ENCODE data around the gene CLIC6.
A peak's percentile ranks its signal among the peaks of the same experiment; 100 is the strongest.

Gene CLIC6

DNA sequence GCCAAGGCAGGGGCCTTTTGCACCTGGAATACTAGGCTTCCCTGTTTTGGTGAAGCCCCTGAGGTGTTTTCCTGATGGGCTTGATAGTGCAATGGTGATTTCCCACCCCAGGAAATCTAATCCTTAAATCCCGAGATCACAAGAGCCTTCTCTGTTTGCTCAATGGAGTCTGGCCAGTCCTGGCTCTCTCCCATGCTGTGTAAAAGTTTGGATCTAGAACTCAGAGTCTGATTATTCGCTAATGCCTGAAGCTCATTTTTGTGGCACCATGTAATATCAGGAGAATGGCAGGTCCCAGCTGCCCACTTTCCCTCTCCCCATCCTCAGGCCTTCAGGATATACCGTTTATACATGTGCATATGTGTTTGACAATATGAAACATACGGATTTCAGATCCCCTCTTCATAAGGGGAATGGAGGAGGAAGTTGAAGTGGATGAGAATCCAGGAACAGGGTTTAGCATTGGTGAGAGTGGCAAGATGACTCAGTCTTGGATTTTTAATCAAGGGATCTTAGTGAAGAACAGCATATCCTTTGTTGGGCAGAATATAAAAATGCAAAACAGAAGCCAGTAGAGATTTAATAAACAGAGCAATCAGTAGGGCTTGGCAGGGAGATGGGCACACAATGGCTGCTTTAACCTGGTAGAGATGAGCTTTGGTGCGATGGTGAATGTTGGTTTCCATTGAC lies 62.1 kb downstream of the CLIC6 start:
- DNase-seq: no peak

DNA sequence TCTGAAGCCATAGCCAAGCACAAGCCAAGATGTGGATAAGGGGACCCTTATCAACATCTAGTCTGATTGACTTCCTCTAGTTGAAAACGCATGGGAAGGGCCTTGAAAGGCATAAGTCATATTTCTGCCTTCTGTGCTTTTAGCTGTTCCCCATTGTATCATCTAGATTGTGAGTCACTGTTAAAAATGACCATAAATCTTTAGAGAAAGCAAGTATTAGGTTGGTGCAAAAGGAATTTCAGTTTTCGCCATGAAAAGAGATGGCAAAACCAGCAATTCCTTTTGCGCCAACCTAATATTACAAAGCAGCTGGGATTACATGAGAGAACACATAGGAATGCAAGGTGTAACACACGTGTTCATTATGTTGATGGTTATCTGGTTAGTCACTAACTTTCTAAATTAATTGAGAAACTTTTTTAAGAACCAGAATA lies 63.6 kb downstream of the CLIC6 start:
- no peak for DNase-seq

DNA sequence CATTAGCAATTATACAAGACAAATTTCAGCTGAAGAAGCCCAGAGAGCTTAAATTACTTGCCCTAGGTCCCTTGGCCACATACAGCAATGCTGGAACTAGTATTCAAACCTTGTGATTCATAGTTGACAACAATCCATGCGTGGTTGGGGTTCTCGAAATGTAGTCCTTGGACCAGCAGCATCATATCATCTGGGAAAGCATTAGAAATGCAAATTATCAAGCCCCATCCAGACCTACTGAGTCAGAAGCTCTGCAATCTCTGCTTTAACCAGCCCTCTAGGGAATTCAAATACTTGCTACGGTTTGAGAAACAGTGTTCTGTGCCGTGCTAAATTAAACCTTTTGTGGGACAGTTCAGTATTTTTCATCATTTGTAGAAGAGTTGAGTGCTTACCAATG lies 65.1 kb downstream of the CLIC6 start:
- no peak for DNase-seq

DNA sequence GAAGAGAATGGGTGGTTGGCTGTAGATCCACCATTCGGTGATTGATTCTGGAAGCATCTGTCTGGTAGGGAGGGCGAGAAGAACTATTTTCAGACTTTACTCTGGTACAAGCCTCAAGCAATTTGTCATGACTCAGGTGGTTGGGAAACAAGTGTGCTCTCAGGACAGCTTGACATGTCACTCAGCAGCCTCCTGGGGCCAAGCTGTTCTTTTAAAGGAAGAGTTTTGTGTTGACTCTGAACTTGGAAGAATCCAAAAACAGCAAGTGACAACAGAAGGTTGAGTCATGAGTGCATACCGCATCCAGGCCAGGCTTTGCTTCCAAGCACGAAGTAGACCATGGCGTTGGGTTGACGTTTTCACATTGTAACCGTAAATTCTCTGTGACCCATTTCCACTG lies 65.9 kb downstream of the CLIC6 start:
- DNase-seq: no peak

DNA sequence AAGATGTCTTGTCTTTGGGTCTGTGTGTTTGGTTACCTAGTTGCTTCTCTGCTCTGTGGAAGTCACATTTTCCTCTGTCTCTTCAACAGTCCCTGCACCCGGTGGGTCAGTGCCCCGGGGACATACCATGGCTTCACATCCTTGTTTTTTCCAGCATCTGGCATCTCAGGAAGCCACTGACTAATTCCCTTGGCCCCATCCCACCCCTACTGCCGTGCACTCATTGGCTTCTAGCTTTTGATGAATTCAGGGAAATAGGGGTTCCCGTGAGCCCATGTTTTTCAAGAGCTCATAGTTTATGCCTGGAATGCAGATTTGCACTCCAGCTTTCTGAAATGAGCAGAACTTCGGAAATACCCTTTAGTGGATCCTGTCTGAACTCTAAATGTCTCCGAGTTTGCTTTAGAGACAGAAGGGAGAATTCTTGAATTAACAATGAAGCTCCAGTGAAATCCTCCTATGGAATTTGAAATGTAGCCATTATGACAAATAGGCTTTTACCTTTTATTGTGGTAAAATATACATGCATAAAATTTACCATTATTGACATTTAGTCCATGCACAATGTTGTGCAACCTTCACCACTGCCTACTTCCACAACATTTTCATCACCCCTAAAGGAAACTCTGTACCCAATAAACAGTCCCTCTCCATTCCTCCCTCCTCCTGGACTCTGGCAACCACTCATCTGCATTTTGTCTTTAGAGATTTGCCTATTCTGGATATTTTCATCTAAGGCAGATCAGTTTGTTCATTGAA lies 67.5 kb downstream of the CLIC6 start:
- no peak for DNase-seq

DNA sequence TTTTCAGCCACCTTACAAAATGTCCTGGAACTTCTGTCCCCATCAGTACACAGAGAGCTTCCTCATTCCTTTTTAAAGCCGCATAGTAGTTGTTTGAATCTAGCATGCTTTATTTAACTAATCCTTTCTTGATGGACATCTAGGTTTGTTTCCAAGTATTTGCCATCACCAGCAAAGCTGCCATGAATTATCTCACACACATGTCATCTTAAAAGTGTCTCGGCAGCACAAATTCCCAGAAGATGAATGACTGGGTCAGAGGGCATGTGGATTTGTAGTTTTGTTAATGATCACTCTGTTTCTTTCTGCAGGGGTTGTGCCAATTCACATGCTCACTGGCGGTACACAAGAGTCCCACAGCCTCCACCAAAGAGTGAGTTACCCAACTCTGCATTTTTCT lies 68.3 kb downstream of the CLIC6 start:
- no peak for DNase-seq

DNA sequence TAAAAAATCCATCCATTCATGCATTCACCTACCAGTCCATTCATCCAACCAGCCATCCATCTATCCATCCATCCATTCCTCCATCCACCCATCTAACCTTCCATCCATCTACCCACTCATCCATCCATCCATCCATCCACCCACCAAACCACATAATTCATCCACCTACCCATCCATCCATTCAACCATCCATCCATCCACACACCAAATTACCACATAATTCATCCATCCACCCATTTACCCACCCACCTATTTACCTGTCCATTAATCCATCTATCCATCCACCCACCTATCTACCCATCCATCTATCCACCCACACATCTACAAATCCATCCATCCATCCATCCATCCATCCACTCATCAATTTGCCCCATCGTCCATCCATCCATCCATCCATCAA lies 71.4 kb downstream of the CLIC6 start:
- no peak for DNase-seq

DNA sequence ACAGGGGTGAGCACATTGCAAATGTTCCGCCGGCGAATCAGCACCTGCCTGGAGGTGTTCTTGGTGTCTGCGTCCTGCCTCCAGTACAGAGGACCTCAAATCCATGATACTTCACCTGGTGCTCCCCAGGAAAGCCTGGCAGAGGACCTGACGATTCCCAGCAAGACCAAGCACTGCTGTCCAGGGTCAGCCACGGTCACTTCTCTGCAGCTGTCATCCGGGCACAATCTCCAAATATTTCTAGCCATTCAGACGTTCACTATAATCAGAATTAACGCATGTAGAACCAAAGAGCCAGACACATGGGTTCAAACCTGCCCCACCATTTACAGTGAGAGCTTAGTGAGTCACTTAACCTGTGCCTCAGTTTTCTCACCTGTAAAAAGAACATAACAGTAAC lies 74.5 kb downstream of the CLIC6 start:
- DNase-seq: no peak

DNA sequence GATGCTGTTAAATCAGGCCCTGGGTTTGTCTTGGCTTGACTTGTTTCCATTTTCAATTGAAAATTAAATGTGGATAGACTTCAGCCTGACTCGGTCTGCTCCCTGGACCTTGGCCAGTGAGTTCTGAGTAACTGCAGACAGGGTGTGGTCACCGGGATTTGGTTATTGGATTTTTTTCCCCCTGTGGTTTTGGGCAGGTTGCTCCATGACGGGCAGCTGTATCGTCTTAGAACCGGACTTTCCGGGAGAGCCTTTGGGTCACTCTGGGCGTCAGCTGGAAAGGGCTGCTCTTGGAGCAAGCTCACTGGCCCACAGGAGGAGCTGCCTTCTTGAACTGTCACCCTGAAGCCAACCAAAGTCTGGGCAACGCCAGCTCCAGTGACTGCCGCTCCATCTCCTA lies 75.0 kb downstream of the CLIC6 start:
- no peak for DNase-seq

DNA sequence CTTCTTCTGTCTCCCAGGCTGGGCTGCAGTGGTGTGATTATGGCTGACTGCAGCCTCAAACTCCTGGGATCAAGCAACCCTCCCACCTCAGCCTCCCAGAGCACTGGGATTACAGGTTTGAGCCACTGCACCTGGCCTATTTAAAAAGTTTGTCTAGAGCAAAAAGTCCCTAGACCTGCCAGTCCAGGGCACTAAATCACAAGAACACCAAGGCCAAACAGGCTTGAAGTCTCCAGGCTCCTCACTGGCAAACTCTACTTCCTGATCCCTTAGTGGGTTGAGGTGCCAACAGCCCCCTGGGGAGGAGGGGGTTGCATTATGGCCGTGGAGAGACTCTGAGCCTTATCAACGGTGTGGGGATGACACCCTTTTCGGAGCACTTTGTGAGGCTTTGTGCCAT lies 76.0 kb downstream of the CLIC6 start:
- DNase-seq: no peak

DNA sequence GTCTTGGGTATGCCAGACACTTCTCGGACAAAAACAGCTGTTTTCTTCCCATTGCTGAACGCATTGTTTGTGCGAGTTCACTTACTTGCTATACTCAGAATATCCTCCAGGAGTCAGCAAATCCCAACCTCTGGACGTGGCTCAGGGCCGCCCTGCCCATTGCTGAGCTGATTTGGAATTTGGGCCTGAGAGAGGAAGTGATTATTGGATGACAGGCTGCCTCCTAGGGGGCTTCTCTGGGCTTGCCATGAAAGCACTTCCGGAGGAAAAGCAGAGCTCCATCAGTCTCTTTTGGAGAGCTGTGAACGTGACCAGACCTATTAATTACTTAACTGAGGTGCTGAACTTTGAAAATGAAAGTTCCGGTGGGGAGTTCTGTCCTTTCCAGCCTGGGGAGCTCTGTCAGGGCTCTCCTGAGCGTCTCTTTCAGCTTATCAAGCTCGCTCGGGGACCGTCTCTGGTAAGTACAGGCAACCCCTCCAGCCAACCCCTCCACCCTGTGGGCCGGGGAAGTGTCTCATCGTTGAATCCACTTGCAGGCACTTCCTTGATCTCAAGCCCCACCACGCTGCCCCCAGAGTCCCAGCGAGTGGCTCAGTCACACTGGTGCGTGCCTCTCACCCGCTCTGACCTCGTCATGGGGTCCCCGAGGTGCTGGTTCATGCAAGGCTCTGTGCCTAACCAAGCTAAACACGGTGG lies 76.9 kb downstream of the CLIC6 start:
- peak; percentile 73 for DNase-seq

DNA sequence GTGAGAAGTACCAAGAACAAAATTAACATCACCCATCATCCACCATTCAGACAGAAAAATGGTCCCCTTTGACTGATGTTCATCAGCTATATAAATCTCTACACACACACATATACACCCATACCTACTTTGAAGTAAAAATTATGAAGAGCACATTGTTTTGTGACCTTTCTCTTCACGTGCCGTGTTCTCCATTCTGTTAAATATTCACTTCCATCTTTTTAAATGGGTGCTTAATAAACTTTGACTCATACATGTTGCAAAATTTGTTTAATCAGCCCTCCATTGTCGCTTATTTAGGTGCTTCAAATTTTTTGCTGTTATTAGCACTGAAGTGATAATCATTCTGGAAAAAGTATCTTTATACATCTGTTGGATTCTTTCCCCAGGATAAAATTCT lies 80.1 kb downstream of the CLIC6 start:
- no peak for DNase-seq

DNA sequence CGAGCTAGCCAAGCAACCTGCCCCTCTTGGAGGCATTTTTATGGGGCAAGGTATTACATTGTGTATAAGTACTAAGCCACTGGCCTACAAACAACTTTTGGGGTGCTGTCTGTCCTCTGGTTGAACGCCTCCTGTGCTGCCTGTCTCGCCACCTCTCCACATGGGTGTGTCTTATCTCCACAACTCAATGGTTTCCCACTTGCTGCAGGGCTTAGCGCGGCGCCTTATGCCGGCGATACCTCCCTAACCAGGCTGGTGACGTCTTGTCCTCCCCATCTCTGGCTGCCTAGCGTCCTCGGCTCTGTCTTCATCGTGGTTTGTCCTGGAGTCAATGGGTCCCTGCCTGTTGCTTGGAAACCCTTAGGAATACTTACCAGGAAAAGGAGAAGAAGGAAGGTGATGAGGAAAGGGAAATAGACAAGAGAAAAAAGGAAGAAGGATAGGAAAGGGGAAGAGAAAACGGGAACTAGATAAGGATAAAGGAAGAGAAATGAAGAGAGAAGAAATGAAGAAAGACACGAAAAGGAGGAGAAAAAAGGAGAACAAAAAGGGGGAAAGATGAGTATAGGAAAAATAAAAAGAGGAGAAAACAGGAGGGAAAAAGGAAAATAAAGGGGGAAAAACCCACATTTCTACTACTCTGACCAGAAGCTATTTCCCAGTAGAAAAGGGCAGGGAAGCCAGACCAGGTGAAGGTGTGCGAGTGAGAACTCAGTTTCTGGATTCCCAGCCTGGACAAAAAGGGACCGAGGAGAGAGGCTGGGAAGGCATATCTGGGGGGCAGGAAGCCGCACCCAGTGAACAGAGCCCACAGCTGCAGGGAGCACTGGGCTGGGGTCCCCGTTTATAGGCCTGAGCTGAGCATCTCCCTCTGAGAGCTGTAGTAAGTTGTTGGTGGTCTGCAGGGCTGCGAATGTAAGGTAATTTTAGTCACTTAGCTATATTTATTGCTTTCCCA lies 86.2 kb downstream of the CLIC6 start:
- DNase-seq: no peak

DNA sequence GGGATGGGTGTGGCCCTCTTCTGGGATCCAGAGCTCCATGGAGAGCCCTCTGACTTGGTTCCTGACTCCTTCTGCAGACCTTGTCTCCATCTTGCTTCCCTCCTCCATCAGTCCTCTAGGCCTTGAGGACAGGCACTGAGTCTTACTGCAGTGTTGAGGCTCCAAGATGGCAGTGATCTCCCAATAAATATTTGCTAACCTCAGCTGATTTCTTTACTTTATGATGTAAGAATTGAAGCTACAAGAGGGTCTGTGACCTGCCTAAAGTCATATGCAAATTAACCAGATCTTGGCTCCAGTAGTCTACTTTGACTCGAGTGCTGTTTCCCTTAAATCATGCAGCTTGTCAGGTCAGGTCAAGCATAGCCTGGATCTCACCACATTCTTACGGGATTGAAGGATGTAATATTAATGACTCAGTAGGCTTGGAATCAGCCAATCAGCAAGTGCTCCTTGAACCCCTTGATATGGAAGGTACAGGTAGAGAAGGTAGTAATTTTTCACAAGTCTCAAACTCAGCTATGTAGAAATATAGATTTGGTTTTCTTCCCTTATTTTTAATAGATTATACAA lies 93.0 kb downstream of the CLIC6 start:
- no peak for DNase-seq

DNA sequence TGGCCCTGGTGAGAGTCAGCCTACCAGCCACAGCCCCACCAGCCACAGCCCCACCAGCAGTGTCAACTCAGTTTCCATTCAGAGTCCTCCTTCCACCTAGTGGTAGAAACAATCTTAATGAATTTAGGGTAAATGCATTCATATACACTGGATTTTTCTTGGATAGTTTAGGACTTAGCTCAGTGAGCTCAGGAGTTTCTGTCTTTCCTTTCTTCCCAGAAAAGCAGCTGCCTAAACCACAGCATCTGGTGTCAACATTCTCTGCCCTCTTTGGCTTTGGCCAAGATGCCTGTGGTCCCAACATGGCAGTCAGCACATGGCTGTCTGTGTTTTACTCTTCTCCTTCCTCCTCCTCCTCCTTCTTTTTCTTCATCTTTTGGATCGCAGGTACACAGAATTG lies 94.0 kb downstream of the CLIC6 start:
- DNase-seq: no peak

DNA sequence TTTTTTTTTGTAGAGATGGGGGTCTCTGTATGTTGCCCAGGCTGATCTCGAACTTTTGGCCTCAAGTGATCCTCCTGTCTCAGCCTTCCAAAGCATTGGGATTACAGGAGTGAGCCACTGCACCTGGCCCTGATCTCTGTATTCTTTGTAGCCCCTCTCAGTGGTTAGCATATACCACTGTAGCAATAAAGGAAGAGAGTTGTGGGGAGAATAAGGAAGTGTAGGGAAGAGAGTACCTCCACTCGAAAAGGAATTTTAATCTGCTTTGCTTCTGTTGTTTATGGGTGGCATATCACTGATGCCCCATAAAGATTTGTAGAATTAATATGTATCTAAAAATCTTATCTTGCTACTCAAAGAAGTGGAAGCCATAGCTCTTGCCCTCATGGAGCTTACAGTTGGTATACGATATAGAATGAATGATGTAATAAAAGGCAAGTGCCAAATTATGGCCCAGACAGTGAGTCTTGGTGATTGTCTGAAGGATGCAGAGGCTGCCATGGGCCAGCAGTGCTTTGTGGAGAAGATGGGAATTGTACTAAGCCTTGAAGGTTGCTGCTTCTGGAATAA lies 96.0 kb downstream of the CLIC6 start:
- DNase-seq: no peak

DNA sequence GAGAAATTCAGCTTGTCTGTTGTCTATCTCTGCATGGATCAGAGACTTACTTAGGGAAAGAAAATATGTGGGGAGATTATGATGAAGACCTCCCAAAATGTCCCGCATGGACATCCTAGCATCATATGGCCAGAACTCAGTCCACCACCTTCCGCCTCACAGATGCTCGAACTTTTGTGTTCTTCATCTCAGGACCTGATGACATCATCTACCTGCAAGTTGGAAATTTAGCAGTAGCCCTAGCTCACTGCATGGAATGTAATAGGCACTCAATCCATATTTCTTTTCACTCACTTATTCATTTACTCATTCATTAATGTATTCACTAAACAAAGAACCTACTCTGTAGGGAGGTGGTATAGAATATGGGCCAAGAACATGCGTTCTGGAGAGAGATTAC lies 96.8 kb downstream of the CLIC6 start:
- no peak for DNase-seq

DNA sequence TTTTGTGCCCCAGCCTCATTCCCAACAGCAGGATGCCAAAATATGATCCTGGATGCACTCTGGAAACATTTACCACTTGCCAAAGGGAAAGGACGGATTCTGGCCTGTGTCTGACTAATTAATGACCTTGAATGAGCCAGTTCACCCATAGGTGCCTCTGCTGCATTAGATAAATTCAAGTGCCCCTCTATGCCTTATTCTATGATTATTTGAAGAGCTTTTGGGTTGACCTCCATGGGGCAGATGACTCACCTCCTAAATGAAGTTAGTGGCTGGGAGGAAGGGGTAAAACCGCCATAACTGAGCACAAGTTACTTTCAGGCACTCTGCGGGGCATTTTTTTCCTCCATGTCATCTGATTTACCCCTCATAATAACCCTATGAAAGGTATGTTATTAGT lies 98.1 kb downstream of the CLIC6 start:
- no peak for DNase-seq
